T-helper 2 cell treated with Interferon-gamma antibody and Interleukin-4, amounts not matched to agents 100 ng/mL and 5 ng/mL, for 36 hours (primary cell): Measurements from ENCODE around the gene DNAI1. TPM values are rescaled to one million over a fixed set of nuclear protein-coding genes. Genes with fewer than 3 reads are reported as not detected.

Experiments used
- intact Hi-C: fragments of 100-400 bp; cut with micrococcal nuclease; formaldehyde crosslinking; loops from one replicate; pipeline ENCODE4 v1.15.1; 2023
- total RNA-seq: library from RNA; stranded (reverse); gene quantifications from 2 replicates; pipeline ENCODE4 v1.2.3, GENCODE V29; 2022

Gene DNAI1
- total RNA-seq, 1 donor from 2014 or later: not detected

DNA sequence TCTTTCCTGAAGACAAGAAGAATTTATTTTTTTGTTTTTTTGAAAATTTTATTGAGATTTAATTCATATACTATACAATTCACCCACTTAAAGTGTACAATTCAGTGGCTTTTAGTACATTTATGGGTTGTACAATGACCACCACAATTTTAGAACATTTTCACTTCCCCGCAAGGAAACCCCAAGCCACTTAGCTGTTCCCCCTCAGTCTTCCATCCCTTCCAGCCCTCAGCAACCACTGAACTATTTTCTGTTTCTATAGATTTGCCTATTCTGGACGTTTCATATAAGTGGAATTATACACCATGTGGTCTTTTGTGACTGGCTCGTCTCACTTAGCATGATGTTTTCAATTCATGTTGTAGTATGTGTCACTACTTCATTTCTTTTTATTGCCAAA lies 28.0 kb downstream of the DNAI1 start:
- intact Hi-C loops: no loop called here

DNA sequence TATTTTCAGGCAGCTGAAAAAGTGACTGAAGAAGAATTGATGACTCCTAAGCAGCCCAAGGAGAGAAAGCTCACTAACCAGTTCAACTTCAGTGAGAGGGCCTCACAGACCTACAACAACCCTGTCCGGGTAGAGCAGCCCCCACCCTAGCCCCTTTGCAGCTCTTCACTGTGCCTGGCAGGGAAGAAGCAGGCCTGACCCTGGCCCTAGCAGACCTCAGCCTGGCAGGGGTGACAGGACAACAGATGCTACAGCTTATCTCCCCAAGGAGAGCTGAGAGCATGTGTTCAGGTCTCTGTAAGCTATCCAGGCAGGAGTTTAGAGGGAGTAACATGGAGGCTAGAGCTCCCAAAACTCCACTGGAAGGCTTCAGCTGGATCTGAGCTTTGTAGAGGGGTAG lies 31.8 kb downstream of the DNAI1 start:
- intact Hi-C loops: no loop called here

DNA sequence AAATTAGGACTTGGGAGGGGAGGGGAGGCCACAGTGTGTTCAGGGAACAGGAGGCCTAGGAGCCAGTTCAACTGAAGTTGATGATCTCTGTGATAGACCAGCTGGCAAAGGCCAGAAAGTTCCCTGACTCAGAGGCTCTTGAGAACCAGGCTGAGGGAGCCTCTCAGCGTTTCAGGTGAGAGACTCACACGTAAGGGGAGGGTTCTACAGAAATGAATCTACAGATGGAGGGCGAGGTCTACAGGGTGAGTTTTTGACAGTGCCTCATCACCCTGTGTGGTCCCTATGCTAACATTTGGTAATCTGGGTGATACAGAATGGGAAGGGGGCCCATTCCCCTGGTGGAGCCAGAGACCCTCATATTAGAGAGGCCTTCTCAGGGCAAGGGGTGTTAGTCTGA lies 32.2 kb downstream of the DNAI1 start:
- intact Hi-C loops: no loop called here

DNA sequence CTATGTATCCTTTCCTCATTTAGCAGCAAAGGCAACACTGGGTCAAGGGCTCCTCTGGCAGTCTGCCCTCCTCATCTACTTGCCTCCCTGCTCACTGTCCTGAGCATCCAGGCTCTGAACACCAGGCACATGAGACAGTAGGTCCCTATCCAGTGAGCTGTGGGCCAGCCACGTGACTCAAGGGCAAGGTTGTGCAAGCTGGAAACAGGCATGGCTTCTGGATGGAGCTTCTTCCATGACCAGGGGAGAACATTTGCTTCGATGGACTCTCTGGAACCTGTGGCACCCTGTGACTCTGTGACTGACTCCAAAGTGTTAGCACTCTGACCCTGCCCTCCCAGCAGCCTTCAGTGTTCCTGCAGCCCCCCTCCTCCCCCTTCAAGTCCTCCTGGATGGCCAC lies 33.0 kb downstream of the DNAI1 start:
- intact Hi-C loops: no loop called here

DNA sequence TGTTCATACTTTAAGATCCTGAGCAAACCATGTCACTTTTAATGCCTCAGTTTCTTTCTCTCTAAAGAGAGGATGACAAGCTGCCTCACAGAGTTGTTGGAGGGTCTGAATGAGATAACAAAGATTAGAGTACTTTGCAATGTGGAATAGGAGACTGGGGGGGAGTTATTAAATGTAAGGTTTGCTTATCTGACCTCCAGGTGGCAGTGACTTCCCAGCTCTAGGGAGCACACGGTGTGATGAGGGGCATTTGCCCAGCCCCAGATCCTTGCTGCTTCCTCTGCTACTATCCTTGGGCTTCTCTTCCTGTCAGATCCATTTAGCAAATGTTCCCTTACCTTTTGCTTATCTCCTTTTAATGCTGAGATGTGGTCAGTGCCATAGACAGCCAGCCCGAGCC lies 33.4 kb downstream of the DNAI1 start:
- intact Hi-C loops: no loop called here

DNA sequence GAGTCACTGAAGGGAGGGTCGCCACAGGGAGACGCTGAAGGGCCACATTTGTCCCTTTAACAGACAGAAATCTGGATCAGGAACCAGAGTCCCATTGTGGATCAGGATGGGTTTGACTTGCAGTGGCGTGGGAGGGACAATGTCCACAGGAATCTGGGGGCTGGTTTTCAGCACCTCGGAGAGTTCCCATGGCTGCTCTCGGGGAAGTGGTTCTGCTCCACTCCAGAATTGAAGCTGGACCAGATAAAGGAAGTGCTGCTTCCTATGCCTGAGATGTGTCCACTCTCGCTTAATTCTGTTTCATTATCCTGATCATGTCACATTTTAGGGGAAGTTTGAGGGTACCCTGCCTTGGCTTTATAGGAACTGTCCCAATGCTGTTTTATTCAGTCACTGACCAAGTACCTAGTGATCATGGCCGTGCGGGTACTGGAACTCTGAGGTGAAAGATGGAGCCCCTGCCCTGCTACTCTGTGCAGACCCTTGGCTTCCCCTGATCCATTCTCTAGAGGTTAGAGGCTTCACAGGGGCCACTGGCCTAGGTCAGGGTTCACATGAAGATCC lies 35.4 kb downstream of the DNAI1 start:
- intact Hi-C loops: no loop called here

DNA sequence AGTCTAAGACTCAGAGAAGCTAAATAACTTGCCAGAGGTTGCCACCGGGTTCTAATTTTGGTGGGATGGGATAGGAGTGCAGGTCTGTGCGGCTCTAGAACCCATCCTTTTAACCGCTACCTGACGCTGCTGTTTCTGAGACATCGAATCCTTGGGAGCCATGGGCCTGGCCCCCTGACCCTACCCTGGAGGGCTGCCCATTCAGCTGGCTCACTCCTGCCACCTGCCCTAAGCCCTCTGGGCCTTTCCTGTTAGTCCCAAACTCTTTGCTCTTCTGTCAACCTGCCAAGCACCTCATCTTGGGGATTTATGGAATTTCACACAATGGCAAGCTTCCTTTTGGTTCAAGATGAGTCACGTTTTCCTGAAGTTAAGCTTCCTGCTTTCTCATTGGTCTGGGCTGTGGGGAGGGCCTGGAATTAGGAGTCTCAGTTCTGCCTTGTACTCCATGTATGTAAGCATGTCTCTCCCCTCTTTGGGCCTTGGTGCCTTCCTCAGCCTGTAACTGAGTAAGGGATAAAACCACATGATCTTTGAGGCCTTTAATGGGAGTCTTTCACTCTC lies 37.6 kb downstream of the DNAI1 start:
- intact Hi-C loops: no loop called here

DNA sequence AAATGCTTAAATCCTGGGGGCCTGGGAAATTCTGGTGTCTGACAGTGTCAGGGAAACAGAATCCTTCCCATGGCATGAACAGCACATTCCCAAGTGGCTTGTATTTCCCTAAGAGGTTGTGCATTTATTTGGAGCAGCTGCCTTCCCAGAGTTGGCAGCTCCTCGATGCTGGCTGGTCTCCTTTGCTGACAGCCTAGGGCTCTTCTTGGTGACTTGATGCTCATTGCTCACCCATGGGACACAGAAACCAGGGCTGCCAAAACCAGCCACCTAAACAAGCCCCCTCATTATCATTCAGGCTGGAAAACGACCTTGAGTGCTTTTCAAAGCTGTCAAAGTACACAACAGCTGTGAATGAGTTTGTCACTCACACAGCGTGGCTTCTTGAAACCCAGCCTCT lies 39.9 kb downstream of the DNAI1 start:
- intact Hi-C loops: no loop called here

DNA sequence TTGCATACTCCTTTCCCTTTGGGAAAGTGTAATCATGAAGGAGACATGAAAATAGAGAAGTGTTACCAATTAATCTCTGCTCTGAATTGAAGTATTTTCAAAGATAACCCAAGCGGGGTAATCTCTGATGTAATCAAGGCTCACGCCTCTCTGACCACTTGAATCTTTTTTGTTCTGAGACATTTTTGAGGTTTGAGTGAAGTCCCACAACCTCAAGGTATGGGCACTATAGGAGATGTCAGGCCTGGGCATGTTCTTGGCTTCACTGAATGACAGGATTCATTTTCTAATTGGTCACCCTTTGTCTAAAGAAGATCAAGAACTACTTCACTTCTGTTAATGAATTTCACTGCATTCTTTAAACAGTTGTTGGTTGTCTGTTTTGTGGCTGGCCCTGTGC lies 40.5 kb downstream of the DNAI1 start:
- intact Hi-C loops: no loop called here

DNA sequence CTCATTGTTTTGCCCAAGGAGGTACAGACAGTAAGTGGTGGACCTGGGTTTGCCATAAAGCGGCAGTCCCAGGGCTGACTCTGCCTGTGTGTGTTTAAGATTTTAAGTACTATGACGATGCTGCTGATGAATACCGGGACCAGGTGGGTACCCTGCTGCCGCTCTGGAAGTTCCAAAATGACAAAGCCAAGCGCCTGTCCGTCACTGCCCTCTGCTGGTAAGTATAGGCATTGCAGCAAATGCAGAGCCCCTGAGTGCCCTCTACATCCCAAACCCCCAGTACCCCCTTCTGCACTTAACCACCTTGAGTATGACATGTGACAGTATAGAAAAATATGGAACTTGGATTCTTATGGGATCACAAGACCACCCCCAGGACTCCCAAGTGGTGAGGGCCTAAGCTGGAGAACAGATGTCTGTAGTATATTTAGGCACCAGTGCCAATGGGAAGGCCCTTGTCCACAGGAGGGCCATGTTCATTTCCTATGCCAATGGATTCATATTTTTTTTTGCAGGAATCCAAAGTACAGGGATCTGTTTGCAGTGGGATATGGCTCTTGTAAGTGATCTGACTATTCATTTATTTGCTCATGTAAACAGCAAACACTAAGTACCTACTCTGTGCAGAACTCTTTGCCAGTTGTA lies 42.1 kb downstream of the DNAI1 start:
- intact Hi-C loops: loop anchor here (1.0 to 10.0 kb wide), 3 partner anchors 63 to 166 kb away; no protein-coding TSS in a partner anchor

DNA sequence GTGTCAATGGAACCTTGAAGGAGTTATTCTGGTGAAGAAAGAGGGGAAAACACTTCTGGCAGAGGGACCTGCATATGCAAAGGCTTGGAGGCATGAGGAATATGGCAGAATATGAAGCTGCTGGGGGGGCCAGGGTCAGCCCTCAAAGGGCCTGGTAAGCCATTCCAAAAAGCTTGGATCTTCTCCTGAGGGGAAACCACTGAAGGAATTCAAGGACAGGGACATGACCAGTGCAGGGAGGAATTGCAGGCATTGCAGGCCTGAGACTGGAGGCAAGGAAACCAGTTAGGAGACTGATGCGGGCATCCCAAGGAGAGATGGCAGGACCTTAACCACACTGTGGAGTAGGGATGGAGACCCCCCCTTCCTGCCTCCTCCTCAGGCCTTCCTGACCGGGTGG lies 42.8 kb downstream of the DNAI1 start:
- intact Hi-C loops: loop anchor here (10.0 kb wide), 1 partner anchor 167 kb away; no protein-coding TSS in a partner anchor

DNA sequence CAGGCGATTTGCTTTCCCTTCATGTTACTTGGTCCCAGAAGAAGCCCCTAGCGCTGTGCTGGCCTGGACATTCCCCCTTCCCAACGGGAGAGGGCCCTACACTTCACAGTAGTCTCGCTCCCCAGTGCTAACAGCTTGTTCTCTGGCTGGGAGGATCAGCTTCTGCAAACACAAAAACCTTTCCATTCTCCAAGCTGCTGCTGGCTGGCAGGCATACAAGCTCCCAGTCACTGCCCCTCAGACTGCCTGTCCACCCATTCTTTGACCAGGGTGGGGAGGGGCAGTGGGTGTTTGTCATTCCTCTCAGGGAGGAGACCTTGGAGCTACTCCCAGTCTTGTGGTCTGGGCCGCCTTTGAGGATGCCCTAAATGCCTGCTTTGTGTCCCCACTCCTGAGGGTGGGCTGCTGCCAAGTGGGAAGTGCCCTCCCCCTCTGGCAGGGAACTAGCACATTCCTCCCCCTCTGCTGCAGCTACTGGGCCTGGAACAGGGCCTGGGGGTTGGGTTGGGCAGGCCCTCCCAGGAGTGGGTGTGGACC lies 43.4 kb downstream of the DNAI1 start:
- intact Hi-C loops: loop anchor here (10.0 kb wide), 1 partner anchor 167 kb away; no protein-coding TSS in a partner anchor

DNA sequence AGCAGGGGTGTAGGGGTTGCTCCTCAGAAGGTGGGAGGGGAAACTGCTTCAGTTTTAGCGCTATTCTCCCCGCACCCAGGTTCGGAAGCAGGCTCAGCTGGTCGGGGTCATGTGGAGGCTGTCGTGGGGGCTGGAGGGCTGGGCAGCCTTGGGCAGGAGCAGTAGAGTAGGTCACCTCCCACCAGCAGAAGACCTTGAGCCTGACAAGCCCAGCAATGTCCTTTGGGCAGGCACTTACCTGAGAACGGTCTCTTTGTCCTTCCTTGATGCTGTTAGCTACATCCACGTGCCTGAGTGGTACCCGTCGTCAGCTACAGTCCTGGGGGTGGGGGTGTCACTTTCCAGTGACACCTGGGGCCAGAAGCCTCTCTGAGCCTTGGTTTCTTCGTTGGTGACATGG lies 43.9 kb downstream of the DNAI1 start:
- intact Hi-C loops: loop anchor here (10.0 kb wide), 1 partner anchor 168 kb away; no protein-coding TSS in a partner anchor

DNA sequence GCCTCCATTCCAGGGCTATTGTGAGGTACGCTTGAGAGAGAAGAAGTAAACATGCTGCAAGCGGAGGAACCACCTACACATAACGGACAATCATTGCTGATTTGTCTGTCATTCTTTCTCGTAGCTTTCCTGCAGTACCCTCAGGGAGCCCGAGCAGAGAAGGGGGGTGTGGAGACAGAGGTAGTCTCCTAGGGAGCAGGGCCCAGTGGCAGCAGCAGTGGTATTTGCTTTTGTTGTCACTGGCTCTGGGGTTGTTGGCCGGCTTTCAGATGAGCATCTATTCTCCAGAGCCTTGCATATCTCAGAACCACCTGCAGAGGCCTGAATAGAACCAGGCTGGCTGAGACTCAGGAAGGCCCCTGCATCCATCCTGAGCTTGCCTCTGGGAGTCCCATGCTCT lies 44.3 kb downstream of the DNAI1 start:
- intact Hi-C loops: loop anchor here (10.0 kb wide), 1 partner anchor 168 kb away; no protein-coding TSS in a partner anchor

DNA sequence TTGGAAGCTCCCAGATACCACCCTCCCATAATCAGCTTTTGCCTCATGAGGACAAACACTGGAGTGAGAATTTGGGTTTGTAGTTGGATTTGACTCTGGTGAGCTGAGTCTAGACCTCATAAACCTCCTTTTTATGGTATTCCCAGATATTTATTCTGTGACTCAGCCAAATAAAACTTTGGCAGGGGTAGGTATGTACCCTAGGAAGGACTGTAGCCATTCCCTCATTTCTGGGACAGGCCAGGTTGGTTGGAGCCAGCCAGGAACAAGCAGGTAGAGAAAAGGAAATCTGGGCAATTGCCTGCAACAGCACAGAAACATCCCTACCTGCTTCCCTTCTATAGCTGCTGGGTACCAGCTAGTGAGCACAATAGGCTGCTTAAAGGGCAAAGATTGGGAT lies 44.8 kb downstream of the DNAI1 start:
- intact Hi-C loops: loop anchor here (10.0 kb wide), 1 partner anchor 169 kb away; no protein-coding TSS in a partner anchor

DNA sequence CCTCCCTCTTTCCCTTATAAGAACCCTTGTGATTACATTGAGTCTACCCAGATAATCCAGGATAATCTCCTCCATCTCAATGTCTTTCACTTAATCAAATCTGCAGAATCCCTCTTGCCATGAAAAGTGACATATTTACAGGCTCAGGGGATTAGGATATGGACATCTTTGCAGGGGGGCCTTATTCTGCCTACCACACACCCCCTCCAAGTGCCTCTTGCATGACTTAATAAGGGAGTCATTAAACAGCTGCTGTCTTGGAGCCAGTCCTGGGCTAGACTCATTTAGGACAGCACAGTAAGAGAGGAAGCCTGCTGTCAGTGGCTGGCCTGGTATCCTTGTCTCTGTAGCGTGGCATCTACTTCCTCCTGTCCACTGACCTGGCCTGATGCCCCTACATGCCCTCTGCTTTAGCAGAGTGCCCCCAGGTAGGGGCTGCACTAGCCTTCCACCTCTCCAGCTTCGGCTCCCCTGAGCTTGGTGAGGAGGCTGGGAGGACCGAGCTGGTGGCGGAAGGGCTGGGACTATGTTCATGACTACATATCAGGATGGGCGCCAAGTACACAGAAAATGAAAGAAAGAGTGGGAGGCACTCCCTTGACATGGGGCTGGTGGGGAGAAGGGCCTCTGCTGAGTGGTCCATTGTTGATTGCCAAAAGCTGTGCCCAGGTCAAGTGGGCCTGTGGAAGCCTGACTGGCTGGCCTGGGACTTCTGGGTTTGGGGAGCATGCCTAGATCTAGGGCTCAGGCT lies 46.9 kb downstream of the DNAI1 start:
- intact Hi-C loops: loop anchor here (10.0 kb wide), 1 partner anchor 171 kb away; no protein-coding TSS in a partner anchor

DNA sequence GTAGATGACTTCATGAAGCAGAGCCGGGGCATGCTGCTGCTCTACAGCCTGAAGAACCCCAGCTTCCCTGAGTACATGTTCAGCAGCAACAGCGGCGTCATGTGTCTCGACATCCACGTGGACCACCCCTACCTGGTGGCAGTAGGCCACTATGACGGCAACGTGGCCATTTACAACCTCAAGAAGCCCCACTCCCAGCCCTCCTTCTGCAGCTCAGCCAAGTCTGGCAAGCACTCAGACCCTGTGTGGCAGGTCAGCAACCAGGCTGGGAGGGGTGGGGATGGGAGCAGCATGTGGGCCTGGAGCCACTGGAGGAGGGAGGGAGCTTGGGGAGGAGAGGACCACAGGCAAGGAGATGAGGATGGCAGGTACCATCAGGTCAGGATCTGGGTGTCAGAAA lies 48.0 kb downstream of the DNAI1 start:
- intact Hi-C loops: loop anchor here (10.0 kb wide), 1 partner anchor 172 kb away; no protein-coding TSS in a partner anchor

DNA sequence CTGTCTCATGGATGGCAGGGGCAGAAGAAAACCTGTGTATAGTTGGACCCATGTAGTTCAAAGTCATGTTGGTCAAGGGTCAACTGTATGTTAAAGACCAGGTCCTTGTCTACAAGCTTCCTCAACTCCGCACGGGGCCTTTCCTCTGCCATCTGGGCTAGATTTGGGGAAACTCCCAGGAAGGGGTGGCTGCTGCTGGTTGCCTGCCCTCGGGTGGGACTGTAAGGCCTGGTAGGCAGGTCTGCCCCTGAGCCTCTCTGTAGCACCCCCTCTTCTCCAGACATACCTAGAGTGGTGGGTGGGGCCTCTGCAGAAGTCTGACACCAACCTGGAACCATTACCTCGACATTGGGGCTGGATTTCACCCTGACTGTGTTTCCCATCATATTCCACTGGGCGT lies 49.0 kb downstream of the DNAI1 start:
- intact Hi-C loops: loop anchor here (10.0 kb wide), 1 partner anchor 173 kb away; no protein-coding TSS in a partner anchor

DNA sequence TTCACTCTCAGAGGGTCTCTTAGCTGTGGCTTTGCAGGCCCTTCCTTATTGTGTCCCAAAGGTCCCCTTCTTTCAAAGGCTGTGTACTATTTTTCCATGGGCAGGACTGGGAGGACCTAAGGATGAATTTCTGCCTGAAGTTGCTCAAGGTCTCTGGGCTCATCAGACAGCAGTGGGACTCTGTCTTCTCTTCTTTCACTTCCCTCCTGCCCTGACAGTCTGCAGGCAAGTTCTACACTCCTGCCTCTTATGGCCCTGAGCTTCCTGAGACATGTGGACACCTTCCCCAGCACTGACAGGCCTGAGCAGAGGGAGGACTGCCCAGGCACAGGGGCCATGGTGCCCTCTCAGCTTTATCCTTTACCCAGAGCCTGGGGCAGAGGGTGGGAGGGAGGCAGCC lies 49.4 kb downstream of the DNAI1 start:
- intact Hi-C loops: loop anchor here (10.0 kb wide), 1 partner anchor 173 kb away; no protein-coding TSS in a partner anchor

DNA sequence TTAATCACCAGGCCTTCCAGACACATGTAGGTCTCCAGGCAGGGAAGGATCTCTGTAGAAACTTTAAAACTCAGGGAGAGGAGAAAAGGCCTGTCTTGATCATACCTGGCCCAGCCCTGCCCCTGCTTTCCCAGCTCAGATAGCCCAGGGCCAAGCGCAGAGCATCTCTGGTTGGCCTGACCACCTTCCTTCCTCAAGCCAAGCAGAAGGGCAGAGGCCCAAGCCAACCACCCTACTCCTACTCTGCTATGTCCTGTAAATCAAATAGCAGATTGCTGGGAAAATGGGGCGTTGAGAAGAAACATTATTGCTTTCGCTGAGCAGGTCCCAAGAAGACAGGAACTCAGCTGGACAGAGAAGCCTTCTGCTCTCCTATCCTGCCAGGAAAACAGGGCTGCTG lies 49.9 kb downstream of the DNAI1 start:
- intact Hi-C loops: loop anchor here (10.0 kb wide), 1 partner anchor 174 kb away; no protein-coding TSS in a partner anchor

DNA sequence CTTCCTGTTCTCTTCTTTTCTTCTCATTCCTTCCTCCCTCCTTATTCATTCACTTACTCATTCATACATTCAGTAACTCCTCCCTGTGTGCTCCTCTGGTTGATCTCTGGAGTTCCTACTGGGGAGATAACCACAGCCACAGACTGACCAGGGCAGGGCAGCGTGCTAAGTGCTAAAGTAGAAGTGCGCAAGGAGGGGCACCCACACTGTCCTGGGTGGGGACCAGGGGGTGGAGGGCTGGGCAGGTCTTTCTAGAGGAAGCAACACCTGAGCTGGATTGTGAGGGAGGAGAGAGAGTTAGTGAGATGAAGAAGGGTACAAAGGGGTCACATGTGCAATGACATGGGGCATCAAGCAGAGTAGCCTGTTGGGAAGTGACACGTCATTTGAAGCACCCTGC lies 50.3 kb downstream of the DNAI1 start:
- intact Hi-C loops: loop anchor here (10.0 kb wide), 1 partner anchor 174 kb away; no protein-coding TSS in a partner anchor
